Endothelial cell of umbilical vein (primary cell): Measurements from ENCODE around the gene BTC.

Experiments
- CTCF ChIP-seq, 2 donors: IDR thresholded peaks; 1 replicate in 1 of 2; 2 replicates in 1 of 2; pipeline ENCODE4 v1.5.1; 2011; ENCODE audit warnings: low read length in 2 of 2, mild to moderate bottlenecking in 2 of 2, moderate library complexity in 2 of 2, control low read depth in 1 of 2, inconsistent platforms in 1 of 2, low read depth in 1 of 2; ENCODE audit not compliant: insufficient read depth in 1 of 2; ENCODE audit errors: extremely low read depth in 1 of 2
- EZH2 ChIP-seq: IDR thresholded peaks from 2 replicates; pipeline ENCODE4 v1.6.1; 2012; ENCODE audit warnings: borderline replicate concordance, low read depth, mild to moderate bottlenecking, moderate library complexity, low read length, inconsistent platforms; ENCODE audit not compliant: severe bottlenecking
- POLR2AphosphoS5 ChIP-seq: IDR thresholded peaks from 2 replicates; pipeline ENCODE4 v1.6.1; 2012; ENCODE audit warnings: low read depth, mild to moderate bottlenecking, control low read depth, low read length, moderate library complexity; ENCODE audit not compliant: insufficient read depth

- no peak for TF ChIP-seq EZH2
- no peak for TF ChIP-seq POLR2AphosphoS5
- TF ChIP-seq CTCF (IDR thresholded peaks at IDR 0.05; ENCODE audit: extremely low read depth in 1 of 2, insufficient read depth in 1 of 2, low read depth in 1 of 2, low read length in 2 of 2), result no peak
Observed at GRCh38 chr4:74790652-74791051, 3.7 kb downstream of the BTC start.
